ENCODE measurements around the gene NME4. TPM values are rescaled to one million over a fixed set of nuclear protein-coding genes. Genes with fewer than 3 reads are reported as not detected.
"Not testable (repeated sequence)": the region's sequence is repeated elsewhere in the genome, so short reads cannot be mapped to it uniquely, and the experiment has no call there.

NME4 gene
- total RNA-seq, 4 donors from 2014 or later: 15.4 to 29.8 (median 19.5) TPM

DNA sequence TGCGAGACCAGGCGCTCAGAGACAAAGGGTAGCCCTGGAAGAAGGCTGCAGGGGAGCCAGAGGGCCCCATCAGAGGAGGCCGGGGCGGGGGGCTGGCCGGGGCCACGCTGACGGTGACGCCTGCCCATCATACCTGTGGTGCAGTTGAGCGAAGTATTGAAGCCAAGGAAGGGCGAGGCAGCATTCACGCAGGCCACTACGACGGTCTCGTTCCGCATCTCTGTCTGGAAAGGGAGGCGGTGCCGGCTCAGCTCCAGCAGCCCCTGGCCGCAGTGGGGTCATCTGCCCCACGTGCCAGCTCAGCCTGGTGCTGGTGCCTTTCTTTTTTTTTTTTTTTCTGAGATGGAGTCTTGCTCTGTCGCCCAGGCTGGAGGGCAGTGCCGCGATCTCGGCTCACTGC is 21.8 kb upstream of the NME4 start:
- DNase-seq (ENCODE audit: low spot score in 2 of 2): no peak
- 91 to 96% methylated on average over 22 to 23 of the region's 23 CpGs for WGBS, 2 donors
- H3K4me3 ChIP-seq (ENCODE audit: low read depth, poor library complexity, severe bottlenecking): no peak overlapping the region
- TF ChIP-seq POLR2A (IDR thresholded peaks at IDR 0.05): no peak
- TF ChIP-seq, protein P1, sequence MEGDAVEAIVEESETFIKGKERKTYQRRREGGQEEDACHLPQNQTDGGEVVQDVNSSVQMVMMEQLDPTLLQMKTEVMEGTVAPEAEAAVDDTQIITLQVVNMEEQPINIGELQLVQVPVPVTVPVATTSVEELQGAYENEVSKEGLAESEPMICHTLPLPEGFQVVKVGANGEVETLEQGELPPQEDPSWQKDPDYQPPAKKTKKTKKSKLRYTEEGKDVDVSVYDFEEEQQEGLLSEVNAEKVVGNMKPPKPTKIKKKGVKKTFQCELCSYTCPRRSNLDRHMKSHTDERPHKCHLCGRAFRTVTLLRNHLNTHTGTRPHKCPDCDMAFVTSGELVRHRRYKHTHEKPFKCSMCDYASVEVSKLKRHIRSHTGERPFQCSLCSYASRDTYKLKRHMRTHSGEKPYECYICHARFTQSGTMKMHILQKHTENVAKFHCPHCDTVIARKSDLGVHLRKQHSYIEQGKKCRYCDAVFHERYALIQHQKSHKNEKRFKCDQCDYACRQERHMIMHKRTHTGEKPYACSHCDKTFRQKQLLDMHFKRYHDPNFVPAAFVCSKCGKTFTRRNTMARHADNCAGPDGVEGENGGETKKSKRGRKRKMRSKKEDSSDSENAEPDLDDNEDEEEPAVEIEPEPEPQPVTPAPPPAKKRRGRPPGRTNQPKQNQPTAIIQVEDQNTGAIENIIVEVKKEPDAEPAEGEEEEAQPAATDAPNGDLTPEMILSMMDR (IDR thresholded peaks at IDR 0.05): no peak
- intact Hi-C loops (cut with DNase I; ENCODE audit: low total_unique reads): no loop called here

DNA sequence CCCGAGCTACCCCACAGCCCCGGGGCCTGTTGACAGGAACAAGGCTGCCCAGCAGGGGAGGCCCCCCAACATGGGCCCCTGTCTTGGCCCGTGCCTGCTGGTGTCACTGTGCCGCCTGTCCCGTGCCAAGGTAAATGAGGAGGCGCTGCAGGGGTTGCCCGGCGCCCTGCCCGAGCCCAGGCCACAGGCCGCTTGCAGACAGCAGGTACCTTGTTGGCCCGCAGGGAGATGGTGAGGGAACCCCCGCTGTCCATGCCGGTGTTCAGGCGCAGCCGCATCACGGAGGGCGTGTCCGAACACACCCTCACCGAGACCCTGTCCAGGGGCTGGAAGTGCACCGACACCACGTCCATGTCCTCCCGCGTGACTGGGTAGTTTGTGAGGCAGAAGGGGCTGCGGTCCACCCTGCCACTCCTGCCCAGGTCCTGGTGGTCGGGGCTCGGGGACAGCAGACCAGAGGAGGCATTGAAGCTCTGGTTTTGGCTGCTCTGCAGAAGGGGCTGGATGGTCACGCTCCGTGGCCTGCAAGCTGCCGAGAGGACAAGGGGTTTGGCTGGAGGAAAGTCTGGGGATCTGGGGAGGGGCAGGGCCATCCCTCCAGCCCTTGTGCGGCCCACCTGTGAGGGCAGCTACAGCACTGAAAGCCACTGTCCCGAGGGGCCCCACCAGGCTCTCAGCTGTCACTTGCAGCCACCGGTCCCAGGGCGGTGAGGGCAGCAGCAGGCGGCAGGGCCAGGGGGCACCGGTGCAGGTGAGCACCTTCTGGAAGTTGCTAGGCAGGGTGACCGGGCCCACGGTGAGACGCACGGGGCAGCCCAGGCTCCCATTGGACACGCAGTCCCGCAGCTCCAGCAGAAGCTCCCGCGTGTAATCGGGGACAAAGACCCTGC is 20.8 kb upstream of the NME4 start:
- no peak for DNase-seq (ENCODE audit: low spot score in 2 of 2)
- 95 to 99% methylated on average over 35 to 42 of the region's 44 CpGs for WGBS, 2 donors
- H3K4me3 ChIP-seq (ENCODE audit: low read depth, poor library complexity, severe bottlenecking): no peak overlapping the region
- intact Hi-C loops (cut with DNase I; ENCODE audit: low total_unique reads): no loop called here
- TF ChIP-seq, protein P1 (IDR thresholded peaks at IDR 0.05): no peak
- TF ChIP-seq POLR2A (IDR thresholded peaks at IDR 0.05): no peak

DNA sequence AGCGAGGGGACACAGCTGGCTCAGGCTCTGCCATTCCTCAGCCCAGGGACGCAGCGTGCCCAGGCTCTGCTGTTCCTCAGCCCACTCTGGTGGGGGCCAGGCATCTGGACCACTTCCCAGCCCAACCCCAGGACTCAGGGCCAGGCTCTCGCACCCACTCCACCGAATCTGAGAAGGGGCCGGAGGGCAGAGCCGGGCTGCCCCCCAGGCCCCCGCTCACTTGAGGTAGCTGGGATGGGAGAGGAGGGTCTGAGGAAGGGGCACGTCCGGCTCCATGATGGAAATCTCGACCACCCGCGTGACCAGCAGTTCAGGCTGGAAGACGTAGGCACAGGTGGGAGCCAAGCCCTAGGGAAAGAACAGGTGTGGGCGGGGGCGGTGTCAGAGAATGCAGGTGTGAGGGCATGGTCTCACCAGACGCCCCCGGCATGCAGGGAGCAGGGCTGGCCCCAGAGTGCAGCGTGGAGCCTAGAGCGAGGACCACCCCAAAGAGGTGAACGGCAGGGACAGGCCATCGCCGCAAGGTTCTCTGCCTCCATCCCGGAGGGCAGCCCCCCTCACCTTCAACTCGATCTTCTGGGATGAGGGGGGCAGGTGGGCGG is 20.1 kb upstream of the NME4 start:
- intact Hi-C loops (cut with DNase I; ENCODE audit: low total_unique reads): no loop called here
- H3K4me3 ChIP-seq (ENCODE audit: low read depth, poor library complexity, severe bottlenecking): no peak overlapping the region
- no peak for DNase-seq (ENCODE audit: low spot score in 2 of 2)
- WGBS, 2 donors: 91 to 93% methylated on average over 24 to 26 of the region's 26 CpGs
- no peak for TF ChIP-seq POLR2A (IDR thresholded peaks at IDR 0.05)
- TF ChIP-seq, protein P1 (IDR thresholded peaks at IDR 0.05): no peak

DNA sequence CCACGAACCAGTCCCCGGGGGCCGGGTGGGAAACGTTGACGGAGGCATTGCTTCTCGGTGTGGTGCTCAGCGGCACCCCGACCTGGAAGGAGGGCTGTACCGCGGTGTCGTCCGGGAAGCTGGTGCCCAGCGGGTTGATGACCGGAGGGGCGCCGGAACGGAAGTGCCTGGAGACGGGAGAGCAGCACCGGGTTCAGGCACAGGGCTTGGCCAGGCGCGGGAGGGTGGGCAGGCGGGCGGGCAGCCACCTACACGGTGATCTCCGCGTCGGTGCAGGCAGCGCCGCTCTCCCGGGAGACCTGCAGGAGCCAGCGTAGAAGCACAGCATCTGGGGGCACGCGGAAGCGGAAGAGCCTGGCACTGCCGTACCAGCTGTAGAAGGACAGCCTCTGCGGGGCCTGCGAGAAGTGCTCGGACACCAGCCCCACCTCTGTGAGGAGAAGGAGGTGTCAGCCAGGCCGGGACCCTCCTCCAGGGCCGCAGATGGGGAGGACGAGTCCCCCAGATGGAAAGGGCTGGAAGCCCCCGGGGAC is 19.5 kb upstream of the NME4 start:
- WGBS, 2 donors: 88 to 94% methylated on average over 42 of the region's 42 CpGs
- no peak overlapping the region for H3K4me3 ChIP-seq (ENCODE audit: low read depth, poor library complexity, severe bottlenecking)
- no peak for DNase-seq (ENCODE audit: low spot score in 2 of 2)
- TF ChIP-seq, protein P1 (IDR thresholded peaks at IDR 0.05): no peak
- no peak for TF ChIP-seq POLR2A (IDR thresholded peaks at IDR 0.05)
- intact Hi-C loops (cut with DNase I; ENCODE audit: low total_unique reads): no loop called here

DNA sequence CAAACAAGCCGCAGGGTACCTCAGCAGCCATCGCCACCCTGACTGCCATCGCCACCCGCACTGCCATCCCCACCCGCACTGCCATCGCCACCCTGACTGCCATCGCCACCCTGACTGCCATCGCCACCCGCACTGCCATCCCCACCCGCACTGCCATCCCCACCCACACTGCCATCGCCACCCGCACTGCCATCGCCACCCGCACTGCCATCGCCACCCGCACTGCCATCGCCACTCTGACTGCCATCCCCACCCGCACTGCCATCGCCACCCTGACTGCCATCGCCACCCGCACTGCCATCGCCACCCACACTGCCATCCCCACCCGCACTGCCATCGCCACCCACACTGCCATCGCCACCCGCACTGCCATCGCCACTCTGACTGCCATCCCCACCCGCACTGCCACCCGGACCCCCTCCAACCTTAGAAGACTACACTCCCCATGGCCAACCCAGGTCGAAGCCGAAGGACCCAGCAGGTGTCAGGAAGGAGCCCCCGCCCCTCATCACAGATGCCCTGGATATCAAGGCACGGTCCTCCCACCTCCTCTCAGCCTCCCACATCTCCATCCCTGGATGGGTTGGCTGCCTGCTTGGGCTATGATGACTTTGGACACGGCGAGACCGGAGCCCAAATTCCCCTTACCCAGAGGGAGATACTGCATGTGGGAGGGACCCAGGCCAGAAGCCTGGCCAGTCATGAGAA is 18.7 kb upstream of the NME4 start:
- 91 to 93% methylated on average over 35 to 36 of the region's 36 CpGs for WGBS, 2 donors
- intact Hi-C loops (cut with DNase I; ENCODE audit: low total_unique reads); H3K4me3 ChIP-seq (ENCODE audit: low read depth, poor library complexity, severe bottlenecking); DNase-seq (ENCODE audit: low spot score in 2 of 2): not testable (repeated sequence)

DNA sequence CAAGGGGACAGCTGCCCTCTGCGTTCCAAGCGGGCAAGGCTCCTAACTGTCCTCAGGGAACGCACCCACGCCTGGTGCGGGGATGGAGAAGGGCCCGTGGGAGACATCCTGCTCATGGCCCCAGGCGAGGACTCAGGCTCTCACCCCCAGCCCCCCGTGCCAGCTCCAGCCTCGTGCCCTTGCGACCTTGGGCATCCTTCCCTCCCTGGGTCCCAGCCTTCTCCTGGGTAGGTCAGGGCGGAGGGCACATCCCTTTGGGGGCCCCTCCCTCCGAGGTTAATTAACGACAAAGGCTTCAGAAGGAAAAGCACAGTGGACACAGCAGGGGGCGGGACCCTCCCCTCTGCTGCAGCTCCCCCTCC is 18.2 kb upstream of the NME4 start:
- intact Hi-C loops (cut with DNase I; ENCODE audit: low total_unique reads): no loop called here
- 75 to 78% methylated on average over 12 to 14 of the region's 14 CpGs for WGBS, 2 donors
- no peak overlapping the region for H3K4me3 ChIP-seq (ENCODE audit: low read depth, poor library complexity, severe bottlenecking)
- TF ChIP-seq, protein P1 (IDR thresholded peaks at IDR 0.05): no peak
- TF ChIP-seq POLR2A (IDR thresholded peaks at IDR 0.05): no peak
- no peak for DNase-seq (ENCODE audit: low spot score in 2 of 2)

Data from lower leg skin (tissue), 4 donors.